Measurements from ENCODE around the gene TRIM41.

- TF ChIP-seq POLR2AphosphoS5 (IDR thresholded peaks at IDR 0.05) (no peak), POLR2A (IDR thresholded peaks at IDR 0.05) (no peak), EP300 (IDR thresholded peaks at IDR 0.05) (no peak)
- TF ChIP-seq, protein P1, sequence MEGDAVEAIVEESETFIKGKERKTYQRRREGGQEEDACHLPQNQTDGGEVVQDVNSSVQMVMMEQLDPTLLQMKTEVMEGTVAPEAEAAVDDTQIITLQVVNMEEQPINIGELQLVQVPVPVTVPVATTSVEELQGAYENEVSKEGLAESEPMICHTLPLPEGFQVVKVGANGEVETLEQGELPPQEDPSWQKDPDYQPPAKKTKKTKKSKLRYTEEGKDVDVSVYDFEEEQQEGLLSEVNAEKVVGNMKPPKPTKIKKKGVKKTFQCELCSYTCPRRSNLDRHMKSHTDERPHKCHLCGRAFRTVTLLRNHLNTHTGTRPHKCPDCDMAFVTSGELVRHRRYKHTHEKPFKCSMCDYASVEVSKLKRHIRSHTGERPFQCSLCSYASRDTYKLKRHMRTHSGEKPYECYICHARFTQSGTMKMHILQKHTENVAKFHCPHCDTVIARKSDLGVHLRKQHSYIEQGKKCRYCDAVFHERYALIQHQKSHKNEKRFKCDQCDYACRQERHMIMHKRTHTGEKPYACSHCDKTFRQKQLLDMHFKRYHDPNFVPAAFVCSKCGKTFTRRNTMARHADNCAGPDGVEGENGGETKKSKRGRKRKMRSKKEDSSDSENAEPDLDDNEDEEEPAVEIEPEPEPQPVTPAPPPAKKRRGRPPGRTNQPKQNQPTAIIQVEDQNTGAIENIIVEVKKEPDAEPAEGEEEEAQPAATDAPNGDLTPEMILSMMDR (IDR thresholded peaks at IDR 0.05): no peak
These were observed 24.1 kb upstream of the TRIM41 start for GRCh38 chr5:181198905-181199519.
